ENCODE results near the gene TRAP1. TPM values are rescaled to one million over a fixed set of nuclear protein-coding genes. Genes with fewer than 3 reads are reported as not detected.

TRAP1 gene
- polyA plus RNA-seq, 1 donor from 2014 or later: 73.0 TPM

GRCh38 chr16:3754772-3755171, 37.4 kb upstream of the TRAP1 start:
- TF ChIP-seq, protein P1, sequence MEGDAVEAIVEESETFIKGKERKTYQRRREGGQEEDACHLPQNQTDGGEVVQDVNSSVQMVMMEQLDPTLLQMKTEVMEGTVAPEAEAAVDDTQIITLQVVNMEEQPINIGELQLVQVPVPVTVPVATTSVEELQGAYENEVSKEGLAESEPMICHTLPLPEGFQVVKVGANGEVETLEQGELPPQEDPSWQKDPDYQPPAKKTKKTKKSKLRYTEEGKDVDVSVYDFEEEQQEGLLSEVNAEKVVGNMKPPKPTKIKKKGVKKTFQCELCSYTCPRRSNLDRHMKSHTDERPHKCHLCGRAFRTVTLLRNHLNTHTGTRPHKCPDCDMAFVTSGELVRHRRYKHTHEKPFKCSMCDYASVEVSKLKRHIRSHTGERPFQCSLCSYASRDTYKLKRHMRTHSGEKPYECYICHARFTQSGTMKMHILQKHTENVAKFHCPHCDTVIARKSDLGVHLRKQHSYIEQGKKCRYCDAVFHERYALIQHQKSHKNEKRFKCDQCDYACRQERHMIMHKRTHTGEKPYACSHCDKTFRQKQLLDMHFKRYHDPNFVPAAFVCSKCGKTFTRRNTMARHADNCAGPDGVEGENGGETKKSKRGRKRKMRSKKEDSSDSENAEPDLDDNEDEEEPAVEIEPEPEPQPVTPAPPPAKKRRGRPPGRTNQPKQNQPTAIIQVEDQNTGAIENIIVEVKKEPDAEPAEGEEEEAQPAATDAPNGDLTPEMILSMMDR (IDR thresholded peaks at IDR 0.05; ENCODE audit: poor library complexity, severe bottlenecking): no peak
- TF ChIP-seq, protein P2, sequence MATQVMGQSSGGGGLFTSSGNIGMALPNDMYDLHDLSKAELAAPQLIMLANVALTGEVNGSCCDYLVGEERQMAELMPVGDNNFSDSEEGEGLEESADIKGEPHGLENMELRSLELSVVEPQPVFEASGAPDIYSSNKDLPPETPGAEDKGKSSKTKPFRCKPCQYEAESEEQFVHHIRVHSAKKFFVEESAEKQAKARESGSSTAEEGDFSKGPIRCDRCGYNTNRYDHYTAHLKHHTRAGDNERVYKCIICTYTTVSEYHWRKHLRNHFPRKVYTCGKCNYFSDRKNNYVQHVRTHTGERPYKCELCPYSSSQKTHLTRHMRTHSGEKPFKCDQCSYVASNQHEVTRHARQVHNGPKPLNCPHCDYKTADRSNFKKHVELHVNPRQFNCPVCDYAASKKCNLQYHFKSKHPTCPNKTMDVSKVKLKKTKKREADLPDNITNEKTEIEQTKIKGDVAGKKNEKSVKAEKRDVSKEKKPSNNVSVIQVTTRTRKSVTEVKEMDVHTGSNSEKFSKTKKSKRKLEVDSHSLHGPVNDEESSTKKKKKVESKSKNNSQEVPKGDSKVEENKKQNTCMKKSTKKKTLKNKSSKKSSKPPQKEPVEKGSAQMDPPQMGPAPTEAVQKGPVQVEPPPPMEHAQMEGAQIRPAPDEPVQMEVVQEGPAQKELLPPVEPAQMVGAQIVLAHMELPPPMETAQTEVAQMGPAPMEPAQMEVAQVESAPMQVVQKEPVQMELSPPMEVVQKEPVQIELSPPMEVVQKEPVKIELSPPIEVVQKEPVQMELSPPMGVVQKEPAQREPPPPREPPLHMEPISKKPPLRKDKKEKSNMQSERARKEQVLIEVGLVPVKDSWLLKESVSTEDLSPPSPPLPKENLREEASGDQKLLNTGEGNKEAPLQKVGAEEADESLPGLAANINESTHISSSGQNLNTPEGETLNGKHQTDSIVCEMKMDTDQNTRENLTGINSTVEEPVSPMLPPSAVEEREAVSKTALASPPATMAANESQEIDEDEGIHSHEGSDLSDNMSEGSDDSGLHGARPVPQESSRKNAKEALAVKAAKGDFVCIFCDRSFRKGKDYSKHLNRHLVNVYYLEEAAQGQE (IDR thresholded peaks at IDR 0.05; ENCODE audit: borderline replicate concordance): no peak
- TF ChIP-seq TAF1 (IDR thresholded peaks at IDR 0.05; ENCODE audit: low read depth) (no peak), POLR2AphosphoS5 (IDR thresholded peaks at IDR 0.05) (no peak), RAD21 (conservative IDR thresholded peaks at IDR 0.05) (no peak), MXI1 (conservative IDR thresholded peaks at IDR 0.05; ENCODE audit: poor library complexity, severe bottlenecking) (no peak), SMC3 (conservative IDR thresholded peaks at IDR 0.05; ENCODE audit: poor library complexity) (no peak)
- H3K9ac ChIP-seq (ENCODE audit: low read length): no peak overlapping the region

DNA sequence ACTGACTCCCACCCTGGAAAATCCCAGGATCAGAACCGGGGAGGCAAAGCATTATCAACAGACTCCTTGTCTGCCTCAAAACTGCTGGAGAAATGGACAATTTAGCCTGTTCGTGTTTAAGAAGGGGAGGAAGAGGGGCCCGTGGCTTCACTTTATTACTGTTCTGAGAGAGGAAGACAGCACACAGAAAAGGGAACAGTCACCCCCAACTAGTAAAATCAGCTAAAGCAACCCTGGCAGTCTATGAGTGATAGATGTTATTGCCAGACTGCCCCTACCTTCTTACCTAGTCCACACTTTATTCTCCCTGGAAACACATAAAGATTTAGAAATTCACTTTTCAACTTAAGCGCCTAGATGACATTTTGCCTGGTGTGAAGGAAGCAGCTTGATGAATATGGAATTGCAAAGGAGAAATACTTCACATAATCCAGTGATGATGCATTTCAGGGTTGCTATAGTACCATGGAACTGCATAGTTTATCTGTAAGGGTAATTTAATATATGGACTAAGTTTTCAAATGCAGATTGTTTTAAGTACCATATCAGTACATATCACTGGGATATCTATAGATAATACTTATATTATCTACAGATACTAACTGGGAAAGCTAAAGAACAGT, 36.9 kb upstream of the TRAP1 start:
- no peak overlapping the region for H3K9ac ChIP-seq (ENCODE audit: low read length)
- H2AFZ ChIP-seq (ENCODE audit: low read depth, low read length): no peak overlapping the region
- peaks cover 15% of the 10 kb centered on the region for H3K79me2 ChIP-seq (replicated peaks; ENCODE audit: insufficient read depth, low read length)
- H3K36me3 ChIP-seq (ENCODE audit: insufficient read depth, low read length): peaks cover 18% of the 10 kb centered on the region
- no peaks in the 10 kb centered on the region for H3K9me3 ChIP-seq (ENCODE audit: low read length)
- no peaks in the 10 kb centered on the region for H3K9me2 ChIP-seq (ENCODE audit: insufficient read depth, low read length)
- H3F3A ChIP-seq (ENCODE audit: insufficient read depth, low read length, poor library complexity, severe bottlenecking): no peaks in the 10 kb centered on the region
- no peak overlapping the region for H3K4me2 ChIP-seq (ENCODE audit: low read length)
- no peak overlapping the region for H3K27ac ChIP-seq (ENCODE audit: low read length)
- H3K27me3 ChIP-seq (ENCODE audit: insufficient read depth, low read depth, low read length): no peaks in the 10 kb centered on the region
- H3K4me3 ChIP-seq (ENCODE audit: low read length): no peak overlapping the region
- H4K20me1 ChIP-seq (ENCODE audit: insufficient read depth): no peaks in the 10 kb centered on the region
- TF ChIP-seq MXI1 (conservative IDR thresholded peaks at IDR 0.05; ENCODE audit: poor library complexity, severe bottlenecking): no peak
- TF ChIP-seq, protein P2 (IDR thresholded peaks at IDR 0.05; ENCODE audit: borderline replicate concordance): no peak

More at GRCh38 chr16:3754772-3755171, 37.4 kb upstream of the TRAP1 start:
- Histone ChIP-seq H3F3A (ENCODE audit: insufficient read depth, low read length, poor library complexity, severe bottlenecking) (no peaks in the 10 kb centered on the region), H3K4me2 (ENCODE audit: low read length) (no peak overlapping the region), H3K4me3 (ENCODE audit: low read length) (no peak overlapping the region), H3K9me2 (ENCODE audit: insufficient read depth, low read length) (no peaks in the 10 kb centered on the region), H3K79me2 (replicated peaks; ENCODE audit: insufficient read depth, low read length) (peaks cover 17% of the 10 kb centered on the region), H3K27me3 (ENCODE audit: insufficient read depth, low read depth, low read length) (no peaks in the 10 kb centered on the region), H3K27ac (ENCODE audit: low read length) (no peak overlapping the region), H4K20me1 (ENCODE audit: insufficient read depth) (no peaks in the 10 kb centered on the region), H3K9me3 (ENCODE audit: low read length) (no peaks in the 10 kb centered on the region), H2AFZ (ENCODE audit: low read depth, low read length) (no peak overlapping the region), H3K36me3 (ENCODE audit: insufficient read depth, low read length) (peaks cover 18% of the 10 kb centered on the region)
